GM21576 (cell line): ENCODE results near the gene SFXN3.

Source experiments
- ATAC-seq: cut with Tn5 transposase; IDR thresholded peaks from one replicate; pipeline ENCODE4 v1.9.1; 2021; ENCODE audit warnings: mild to moderate bottlenecking, moderate library complexity; ENCODE audit not compliant: unreplicated experiment

SFXN3 gene

DNA sequence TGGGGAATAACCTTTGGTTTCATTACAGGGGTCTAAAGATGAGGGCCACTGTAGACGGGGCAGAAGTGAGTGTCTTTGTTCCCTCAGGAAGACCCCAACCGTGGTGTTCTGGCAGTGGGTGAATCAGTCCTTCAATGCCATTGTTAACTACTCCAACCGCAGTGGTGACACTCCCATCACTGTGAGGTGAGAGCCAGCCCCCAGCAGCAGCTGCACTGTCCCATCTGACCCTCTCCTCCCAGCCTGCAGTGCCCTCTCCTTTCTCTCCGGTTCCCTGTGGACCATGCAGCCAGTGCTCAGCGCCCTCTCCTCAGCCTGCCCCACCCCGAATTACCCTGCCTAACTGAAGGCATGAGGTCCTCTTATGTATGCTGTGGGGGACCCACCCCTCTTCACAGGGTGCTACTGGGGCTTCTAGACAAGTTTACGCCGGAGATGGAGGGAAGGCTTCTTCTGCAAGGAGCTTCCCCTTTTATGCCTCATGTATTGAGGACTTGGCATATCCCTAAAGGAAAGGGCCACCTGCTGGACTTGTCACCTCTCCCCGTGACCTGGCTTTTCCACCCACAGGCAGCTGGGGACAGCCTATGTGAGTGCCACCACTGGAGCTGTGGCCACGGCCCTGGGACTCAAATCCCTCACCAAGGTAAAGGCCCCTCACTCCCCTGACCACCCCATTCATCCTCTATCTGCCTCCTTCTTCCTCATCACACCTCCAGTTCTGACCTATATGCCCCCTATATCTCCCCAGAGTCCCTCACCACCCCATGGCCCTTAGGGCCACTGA is 5.1 kb downstream of the SFXN3 start:
- ATAC-seq = no peak

DNA sequence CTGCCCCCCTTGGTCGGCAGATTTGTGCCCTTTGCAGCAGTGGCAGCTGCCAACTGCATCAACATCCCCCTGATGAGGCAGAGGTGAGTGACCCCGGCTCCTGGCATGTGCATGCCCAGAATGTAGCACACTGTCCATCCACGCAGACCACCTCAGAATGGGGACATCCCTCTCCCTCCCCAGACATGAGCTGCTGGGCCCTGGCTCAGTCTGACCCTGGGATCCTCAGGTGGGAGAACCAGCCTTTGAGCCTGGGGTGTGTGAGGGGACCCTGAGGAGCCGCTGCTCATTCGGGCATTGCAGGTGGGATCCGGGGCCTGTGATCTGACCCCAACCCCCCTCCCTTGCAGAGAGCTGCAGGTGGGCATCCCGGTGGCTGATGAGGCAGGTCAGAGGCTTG is 5.7 kb downstream of the SFXN3 start:
- no peak for ATAC-seq

DNA sequence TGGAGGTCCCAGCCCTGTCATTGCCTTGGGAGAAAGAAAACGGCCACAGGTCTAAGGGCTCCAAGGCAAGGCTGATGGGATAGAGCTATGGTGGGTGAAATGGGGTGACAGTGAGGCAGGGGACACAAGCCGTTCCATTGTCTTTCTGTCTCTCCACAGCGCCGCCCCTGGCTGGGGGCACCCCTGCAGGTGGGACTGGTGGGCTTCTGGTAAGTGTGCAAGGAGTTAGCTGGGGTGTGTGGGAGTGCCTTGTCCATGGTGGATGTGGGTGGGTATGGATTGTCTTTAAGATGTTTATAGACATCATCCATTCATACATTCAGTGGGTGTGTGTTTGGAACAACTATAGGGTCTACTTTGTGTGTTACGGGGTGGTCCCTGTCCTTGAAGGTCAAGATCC is 7.5 kb downstream of the SFXN3 start:
- no peak for ATAC-seq

DNA sequence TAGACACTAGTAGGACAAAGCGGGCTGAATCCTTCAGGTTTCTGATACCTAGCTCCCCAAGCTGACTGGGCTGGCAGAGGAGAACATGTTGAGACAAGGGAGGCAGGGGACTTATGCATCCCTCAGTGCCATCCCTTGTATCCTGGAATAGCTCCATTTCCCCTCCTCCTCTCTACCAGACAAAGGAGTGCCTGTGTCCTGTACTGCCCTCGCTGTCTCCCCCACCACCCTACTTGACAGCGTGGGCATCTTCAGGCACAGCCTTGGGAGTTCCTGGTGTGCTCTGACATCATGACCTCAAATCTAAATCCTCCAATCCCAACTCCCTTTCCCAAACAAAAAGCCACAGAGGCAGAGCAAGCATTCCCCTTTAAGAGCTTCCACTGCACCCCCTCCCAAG is 9.0 kb downstream of the SFXN3 start:
- ATAC-seq = no peak

DNA sequence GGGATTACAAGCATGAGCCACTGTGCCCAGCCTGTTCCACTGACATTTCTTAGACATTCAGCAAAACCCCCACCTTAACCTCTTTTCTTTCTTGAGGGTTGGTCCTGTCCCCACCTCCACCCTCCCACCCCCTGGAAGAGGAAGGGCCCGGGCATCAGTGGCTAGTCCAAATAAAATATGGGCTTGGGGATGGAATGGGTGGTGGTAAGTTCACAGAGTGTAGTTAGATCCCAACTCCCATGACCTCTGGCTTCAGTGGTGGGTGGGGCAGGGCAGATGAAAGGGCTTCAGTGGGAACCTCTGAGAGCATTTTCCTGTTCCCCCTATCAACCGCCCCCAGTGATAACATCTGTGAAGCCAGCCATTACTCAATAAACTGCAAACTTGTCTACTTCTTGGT is 9.8 kb downstream of the SFXN3 start:
- ATAC-seq = no peak

DNA sequence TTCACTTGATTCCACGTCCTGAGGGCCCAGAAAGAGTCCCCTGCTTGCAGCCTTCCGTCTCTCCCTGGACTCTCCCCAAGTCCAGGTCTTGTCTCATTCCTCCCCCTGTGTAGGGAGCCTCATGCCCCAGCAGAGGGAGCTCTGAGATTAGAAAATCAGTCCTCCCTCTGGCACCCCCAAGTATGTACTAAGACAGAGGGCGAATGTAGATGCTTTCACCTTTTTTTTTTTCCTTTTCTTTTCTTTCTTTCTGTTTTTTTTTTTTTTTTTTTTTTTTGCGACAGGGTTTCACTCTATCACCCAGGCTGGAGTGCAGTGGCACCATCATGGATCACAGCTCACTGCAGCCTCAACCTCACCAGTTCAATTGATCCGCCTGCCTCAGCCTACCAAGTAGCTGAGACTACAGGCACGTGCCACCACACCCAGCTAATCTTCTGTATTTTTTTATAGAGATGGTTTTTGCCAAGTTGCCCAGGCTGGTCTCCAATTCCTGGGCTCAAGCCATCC is 10.3 kb downstream of the SFXN3 start:
- no peak for ATAC-seq

DNA sequence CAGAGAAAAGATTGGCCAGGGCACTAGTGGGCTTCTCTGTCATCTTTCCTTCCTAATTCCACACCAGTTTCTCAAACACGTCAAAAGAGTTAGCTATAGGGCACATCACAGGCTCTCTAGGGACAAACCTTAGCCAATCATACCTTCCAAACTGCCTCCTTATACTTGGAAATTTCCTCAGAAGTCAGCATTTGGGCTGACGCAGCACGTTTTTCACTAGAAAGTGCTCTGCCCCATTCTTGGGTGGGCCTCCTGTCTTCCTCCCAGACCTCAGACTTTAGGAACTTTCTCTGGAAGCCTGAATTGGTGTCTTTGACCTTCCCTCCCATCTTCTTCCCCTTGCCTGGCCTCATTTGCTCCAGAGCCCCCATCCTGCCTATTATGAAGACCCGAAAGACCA is 11.1 kb downstream of the SFXN3 start:
- ATAC-seq = no peak

DNA sequence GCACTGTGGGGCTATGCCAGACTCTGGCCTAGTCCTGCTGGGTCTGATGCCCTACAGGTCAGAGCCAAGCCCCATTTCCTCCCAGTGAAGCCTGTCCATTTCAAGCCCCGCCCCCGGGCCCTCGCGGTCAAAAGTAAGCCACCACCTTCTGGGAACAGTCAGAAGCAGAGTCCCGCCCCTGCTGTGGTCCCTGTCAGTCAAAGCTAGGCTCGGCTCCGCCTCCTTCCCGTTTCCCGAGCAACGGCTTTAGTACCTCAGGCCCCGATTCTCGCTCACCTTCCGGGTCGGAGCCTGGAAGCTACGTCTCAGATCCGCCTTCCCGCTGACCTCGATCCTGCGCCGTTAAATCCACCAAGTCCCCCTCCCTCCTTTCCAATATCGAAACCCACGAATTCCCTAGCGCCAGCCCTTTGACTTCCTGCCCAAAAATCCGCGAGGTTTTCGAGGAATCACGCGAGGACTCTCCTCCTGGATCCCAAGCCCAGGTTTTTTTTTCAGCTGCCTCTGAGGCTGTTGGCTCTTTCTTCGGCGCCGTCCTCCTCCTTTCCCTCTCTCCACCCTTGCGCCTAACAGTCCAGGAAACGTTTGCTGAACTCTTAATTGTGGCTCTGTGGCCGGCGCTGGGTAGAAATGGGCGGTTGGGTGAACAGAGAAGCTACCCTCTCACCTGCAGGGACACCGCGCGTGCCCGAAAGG is 11.8 kb downstream of the SFXN3 start:
- ATAC-seq = peak; percentile 94

DNA sequence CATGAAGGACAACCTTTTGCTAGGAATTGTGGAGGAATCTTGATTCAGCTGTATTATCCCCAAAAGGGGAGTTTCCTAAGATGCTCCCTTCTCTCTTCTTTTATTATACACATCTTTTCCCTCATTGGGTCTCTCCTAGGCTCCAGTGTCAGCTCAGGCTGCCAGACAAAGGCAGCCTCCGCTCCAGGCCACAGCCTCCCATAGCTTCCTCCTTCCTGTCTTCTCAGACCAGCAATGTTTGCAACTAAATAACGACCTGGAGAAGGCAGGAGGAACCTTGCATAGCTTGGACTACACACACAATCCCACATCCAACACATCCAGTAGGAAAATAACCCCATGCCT is 12.3 kb downstream of the SFXN3 start:
- no peak for ATAC-seq

DNA sequence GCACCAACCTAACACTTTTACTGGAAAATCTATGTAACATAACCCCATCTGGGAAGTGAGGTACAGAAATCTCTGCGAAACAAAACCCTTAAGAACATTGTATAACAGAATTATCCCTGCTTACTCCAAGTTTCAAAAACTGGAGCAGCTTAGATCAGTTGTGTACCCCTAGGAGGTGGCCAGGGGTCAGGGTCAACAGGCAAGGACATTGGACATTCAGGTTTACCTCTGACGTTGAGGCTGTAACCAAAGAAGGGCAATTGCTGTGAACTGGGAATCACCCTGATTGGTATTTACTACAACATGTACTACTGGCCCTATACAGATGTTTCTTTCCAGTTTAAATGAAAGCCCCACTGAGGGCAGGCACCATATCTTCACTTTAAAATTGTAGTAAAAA is 13.1 kb downstream of the SFXN3 start:
- ATAC-seq = no peak

DNA sequence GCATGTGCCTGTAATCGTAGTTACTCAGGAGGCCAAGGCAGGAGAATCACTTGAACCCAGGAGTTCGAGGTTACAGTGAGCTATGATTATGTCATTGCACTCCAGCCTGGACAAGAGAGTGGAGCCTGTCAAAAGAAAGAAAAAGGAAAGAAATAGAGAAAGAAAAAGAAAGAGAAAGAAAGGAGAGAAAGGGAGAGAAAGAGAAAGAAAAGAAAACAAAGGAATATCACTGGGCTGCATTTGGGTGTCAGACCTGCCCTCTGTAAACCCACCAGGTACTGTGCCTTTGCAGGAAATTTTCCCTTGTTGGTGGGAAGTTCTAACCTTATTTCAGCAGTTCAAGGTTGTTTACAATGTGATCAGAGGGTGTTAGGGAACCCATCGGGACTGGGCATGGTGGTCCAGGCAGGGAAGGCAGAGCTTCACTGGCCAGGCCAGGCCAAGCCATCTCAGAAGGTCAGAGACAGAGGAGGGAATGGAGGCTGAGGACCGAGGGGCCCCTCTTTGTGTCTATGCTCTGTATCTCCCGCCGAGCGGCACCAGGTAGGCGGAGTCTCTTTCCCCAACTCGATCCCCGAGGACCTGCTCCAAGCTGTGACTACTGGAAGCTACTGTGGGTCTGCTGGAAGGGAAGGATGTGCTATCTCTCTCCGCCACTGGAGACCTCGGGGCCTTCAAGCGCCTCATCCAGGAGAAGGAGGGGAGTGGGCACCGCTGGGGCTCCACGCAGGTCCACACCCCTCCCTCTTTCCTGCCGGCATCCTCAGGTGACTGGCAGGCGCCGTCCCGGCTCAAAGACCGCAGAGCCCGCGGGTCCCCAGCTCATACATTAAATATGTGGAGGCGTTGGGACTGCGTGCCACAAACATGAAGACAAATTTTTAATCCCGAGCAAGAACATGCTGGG is 15.6 kb downstream of the SFXN3 start:
- ATAC-seq = no peak

DNA sequence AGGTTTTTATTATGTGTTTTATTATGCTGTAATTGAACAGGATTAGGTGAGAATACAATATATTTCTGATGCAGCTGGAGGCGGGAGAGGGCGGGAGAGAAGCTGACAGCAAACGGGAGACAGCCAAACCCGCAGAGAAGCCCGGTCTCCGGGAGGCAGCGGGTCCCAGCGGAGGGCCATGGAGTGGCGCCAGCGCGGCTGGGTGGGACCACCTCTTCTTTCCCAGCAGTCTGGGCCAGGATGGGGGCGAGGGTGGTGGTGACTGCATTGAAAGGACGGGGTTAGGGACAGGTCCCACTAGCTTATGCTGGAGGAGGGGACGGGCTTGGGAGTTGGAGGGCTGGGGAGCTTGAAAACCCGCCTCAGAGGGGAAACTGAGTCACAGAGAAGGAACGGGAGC is 16.2 kb downstream of the SFXN3 start:
- ATAC-seq = no peak

DNA sequence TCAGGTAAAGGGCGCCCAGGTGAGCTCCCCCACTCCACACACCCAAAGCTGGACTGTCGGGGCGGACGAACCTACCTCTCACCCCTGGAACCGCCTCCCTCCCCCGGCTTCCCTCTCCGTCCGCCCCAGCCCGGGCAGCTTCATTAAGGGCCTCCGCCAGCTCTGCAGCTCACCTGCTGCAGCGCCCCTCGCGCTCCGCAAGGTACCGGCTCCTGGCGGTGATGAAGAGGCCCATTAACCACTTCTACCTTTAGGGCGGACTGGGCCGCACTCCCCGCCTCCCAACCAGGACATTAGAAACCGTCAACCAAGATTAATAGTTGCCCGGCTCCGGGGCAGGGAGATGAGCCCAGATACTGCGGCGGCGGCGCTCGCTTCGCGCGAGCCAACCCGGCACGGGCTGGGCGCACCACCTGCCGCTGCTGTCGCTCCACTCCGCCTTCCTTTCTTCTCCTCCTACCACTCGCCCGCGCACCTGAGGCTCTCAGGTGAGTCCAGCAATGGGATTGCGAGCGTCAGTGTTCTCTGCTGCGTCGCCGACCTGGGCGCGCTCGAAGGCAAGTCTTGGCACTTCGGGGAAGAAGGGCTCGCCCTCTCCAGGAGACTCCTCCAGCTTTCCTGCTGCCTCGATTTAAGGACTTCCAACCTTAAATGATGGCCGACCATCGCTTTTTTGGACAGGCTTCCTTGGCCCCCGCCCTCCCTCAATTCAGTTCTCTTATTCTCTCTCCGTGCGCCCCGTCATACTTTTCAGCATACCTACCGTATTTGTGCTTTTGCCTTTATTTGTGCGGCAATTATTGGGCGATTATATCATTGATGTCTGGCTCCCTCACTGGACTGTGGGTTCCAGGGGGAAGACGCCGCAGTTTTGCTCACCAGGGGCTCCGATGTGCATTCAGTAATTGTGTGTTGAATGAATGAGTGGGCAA is 17.2 kb downstream of the SFXN3 start:
- no peak for ATAC-seq

DNA sequence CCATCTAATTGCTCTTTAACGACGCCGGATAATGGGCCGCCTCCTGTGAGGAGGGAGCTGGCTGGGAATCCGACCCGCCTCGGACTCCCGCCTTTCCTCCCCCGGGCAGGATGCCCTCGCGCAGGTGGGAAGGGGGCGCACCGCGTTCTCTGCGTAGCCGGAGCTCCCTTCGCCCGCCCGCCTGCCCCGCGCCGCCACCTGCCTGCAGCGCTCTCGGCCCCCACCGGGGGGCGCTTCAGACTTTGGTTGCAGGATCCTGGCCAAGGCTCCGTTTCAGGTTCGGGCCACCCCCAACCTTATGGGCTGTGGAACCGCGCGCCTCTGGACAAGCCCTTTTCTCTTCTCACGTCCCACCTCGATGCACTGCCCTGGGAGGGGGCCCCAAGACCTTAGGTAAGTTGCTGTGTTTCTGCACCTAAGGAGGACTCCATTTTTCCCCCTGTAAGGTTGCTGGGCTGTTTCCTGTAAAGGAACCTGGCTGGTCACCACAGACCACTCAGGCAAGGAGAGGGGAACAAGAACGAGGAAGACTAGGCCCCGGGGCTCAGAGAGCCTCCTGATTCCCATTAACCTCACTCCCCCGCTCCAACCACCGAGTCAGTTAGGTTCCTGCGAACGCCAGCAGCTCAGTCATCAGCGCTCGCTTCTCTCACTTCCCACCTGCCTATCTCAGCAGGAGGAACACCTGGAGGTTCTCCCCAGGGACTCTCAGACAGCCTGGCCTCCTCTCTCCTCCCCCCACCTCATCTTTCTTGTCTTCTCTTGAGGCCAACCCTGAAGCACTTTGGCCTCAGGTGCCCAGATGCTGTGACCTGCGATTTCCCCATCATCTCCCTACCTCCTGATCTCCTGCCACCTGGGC is 19.4 kb downstream of the SFXN3 start:
- peak; percentile 53 for ATAC-seq

DNA sequence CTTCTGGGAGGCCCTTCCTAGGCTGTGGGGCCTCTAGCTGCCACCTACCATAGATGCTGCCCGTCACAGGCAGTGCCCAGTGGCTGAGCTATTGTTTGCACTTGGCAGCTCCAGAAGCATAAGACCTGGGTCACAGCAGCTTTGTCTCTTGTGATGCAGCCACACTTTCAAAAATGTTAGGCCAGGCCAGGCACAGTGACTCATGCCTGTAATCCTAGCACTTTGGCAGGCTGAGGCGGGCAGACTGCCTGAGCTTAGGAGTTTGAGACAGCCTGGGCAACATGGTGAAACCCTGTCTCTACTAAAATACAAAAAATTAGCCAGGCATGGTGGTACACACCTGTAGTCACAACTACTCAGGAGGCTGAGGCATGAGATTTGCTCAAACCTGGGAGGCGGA is 21.3 kb downstream of the SFXN3 start:
- no peak for ATAC-seq

DNA sequence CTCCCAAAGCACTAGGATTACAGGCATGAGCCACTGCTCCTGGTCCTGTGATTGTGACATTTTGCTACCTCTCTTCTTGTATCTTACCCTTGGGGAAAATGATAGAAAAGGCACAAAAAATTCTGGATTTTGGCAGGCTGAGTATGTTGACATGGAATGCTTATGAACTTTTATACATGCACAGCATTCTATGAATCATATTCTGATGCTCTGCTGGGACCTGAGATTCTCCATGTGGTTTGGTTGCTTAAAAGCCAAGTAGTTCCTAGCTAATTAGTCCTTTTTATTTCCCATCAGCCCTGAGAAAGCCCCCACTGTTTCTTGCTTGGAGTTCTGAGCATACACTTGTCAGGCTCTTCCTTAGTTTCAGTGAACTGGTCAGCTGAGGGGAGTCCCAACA is 22.5 kb downstream of the SFXN3 start:
- no peak for ATAC-seq

DNA sequence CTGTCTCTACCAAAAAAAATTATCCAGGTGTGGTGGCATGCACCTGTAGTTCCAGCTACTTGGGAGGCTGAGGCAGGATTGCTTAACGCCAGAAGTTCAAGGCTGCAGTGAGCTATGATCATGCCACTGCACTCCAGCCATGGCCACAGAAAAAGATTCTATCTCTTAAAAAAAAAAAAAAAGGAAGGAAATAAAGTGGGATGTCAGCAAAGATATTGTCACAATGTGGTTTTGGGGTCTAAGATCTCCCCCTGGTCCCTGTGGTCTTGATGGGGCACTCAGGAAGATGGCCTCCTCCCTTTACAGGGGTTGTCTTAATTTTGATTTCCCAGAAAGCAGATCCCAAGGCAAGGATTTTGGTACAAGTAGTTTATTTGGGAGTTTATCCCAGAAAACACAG is 23.3 kb downstream of the SFXN3 start:
- ATAC-seq = no peak

DNA sequence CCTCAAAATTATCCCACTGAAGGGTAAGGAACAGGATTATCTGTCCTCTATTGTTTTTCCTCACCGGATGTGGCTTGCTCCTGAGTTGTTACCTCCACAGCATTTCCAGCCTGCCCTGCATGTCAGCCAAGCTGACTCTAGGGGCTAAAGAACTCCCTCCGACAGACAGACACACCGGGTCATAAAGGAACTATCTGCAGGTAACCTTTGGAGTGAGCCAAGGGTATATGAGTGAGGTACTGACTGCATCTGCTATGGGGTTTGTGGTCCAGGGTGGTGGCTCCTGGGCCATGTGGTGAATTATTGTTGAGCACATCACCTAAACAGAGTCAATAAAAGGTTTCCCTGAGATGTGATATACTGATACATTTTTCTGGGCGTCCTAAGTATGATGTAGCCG is 23.8 kb downstream of the SFXN3 start:
- no peak for ATAC-seq

DNA sequence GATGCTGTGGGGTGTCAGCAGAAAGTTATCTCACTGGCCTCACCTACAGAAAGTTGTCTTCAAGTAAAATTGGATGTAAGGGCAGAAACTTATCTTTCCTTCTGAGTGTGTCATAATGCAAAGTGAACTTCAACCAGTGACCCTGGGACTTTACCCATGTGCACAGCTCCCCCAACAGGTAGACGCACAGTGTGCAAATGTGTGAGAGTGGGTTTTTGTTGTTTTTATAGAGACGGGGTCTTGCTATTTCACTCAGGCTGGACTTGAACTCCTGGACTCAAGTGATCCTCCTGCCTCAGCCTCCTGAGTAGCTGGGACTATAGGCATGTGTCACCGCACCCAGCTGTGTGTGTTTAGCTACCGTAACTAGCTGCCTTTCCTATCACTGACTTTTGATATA is 24.4 kb downstream of the SFXN3 start:
- no peak for ATAC-seq
